Measurements from ENCODE around the gene SLC39A13. TPM values are rescaled to one million over a fixed set of nuclear protein-coding genes. Genes with fewer than 3 reads are reported as not detected.

SLC39A13 gene
- total RNA-seq, result 51.0 and 138 TPM in 2 replicates

GRCh38 chr11:47407746-47408590 lies at the start of gene SLC39A13:
Gene SLC39A13, plus strand, starts transcription at chr11:47408590. Its CDS starts 1,505 bp downstream, at chr11:47410095.

GRCh38 chr11:47378010-47378835 lies 30.2 kb upstream of the SLC39A13 start, which contains the start of gene SPI1:
Gene SPI1, minus strand, starts transcription at chr11:47378547. Its CDS starts 194 bp downstream, at chr11:47378353.

GRCh38 chr11:47426062-47426956 lies 17.9 kb downstream of the SLC39A13 start, which contains the start of gene PSMC3:
Gene PSMC3, minus strand, starts transcription at chr11:47426439. Its CDS starts 160 bp downstream, at chr11:47426279.

GRCh38 chr11:47448566-47449427 lies 40.4 kb downstream of the SLC39A13 start, which contains the start of gene RAPSN:
Gene RAPSN, minus strand, starts transcription at chr11:47449136. Its CDS starts 172 bp downstream, at chr11:47448964.

Small RNA genes lying within 50 kb of the gene (small RNA-seq; reads per million reads assigned to genes)
- not detected for gene MIR4487

Other genes starting within 250 kb of the SLC39A13 start
- 155 and 205 TPM in 2 replicates for gene ARFGAP2, start 231.7 kb upstream of the SLC39A13 start, total RNA-seq
- 122 and 129 TPM in 2 replicates for gene PACSIN3, start 222.2 kb upstream of the SLC39A13 start, total RNA-seq
- gene DDB2, start 193.6 kb upstream of the SLC39A13 start, total RNA-seq, result 71.1 and 89.3 TPM in 2 replicates
- 38.4 and 54.6 TPM in 2 replicates for gene ACP2, start 159.8 kb upstream of the SLC39A13 start, total RNA-seq
- gene NR1H3, start 150.6 kb upstream of the SLC39A13 start, total RNA-seq, result 12.2 and 13.2 TPM in 2 replicates
- 32.8 and 39.3 TPM in 2 replicates for gene MADD, start 138.5 kb upstream of the SLC39A13 start, total RNA-seq
- not detected in 2 replicates for gene MYBPC3, start 55.9 kb upstream of the SLC39A13 start, total RNA-seq
- gene SPI1, start 30.0 kb upstream of the SLC39A13 start, total RNA-seq, result not detected in 2 replicates
- gene PSMC3, start 17.8 kb downstream of the SLC39A13 start, total RNA-seq, result 122 and 195 TPM in 2 replicates
- gene RAPSN, start 40.5 kb downstream of the SLC39A13 start, total RNA-seq, result 0.79 and 1.6 TPM in 2 replicates
- gene CELF1, start 144.5 kb downstream of the SLC39A13 start, total RNA-seq, result 84.4 and 123 TPM in 2 replicates
- 38.1 and 79.4 TPM in 2 replicates for gene PTPMT1, start 157.0 kb downstream of the SLC39A13 start, total RNA-seq
- 20.4 and 34.4 TPM in 2 replicates for gene KBTBD4, start 170.4 kb downstream of the SLC39A13 start, total RNA-seq
- gene NDUFS3, start 170.5 kb downstream of the SLC39A13 start, total RNA-seq, result 53.0 and 71.9 TPM in 2 replicates
- under 0.01 TPM in 1 of 2 replicates, not detected in the other for gene FAM180B, start 178.1 kb downstream of the SLC39A13 start, total RNA-seq
- gene C1QTNF4, start 185.8 kb downstream of the SLC39A13 start, total RNA-seq, result 2.0 and 3.6 TPM in 2 replicates
- 41.2 and 117 TPM in 2 replicates for gene MTCH2, start 234.0 kb downstream of the SLC39A13 start, total RNA-seq

Data from placental epithelial cell (primary cell).